Karpas-422 (cell line): Measurements from ENCODE around the gene ACTL8. TPM values are rescaled to one million over a fixed set of nuclear protein-coding genes. Genes with fewer than 3 reads are reported as not detected.

Experiments
- DNase-seq: peaks from one replicate; pipeline ENCODE4 v3.0.0-alpha.2; 2015
- H2AFZ ChIP-seq: fragments of 200-600 bp; sonication (generic); 2 replicates; pipeline ENCODE4 v1.6.1; 2014; ENCODE audit warnings: antibody characterized with exemption, low read length, mixed read lengths
- H3K27ac ChIP-seq: fragments of 200-600 bp; sonication (generic); 2 replicates; pipeline ENCODE4 v1.5.1; 2014; ENCODE audit warnings: mild to moderate bottlenecking, low read length, moderate library complexity
- H3K27me3 ChIP-seq: fragments of 200-600 bp; sonication (generic); 2 replicates; pipeline ENCODE4 v1.6.1; 2014; ENCODE audit warnings: low read length, mixed read lengths
- H3K36me3 ChIP-seq: fragments of 200-600 bp; sonication (generic); 2 replicates; pipeline ENCODE4 v1.6.1; 2014; ENCODE audit warnings: low read length, mixed read lengths; ENCODE audit not compliant: insufficient read depth
- H3K4me1 ChIP-seq: fragments of 200-600 bp; sonication (generic); 2 replicates; pipeline ENCODE4 v1.6.1; 2014; ENCODE audit warnings: mild to moderate bottlenecking, low read length, mixed read lengths
- H3K4me2 ChIP-seq: fragments of 200-600 bp; sonication (generic); 2 replicates; pipeline ENCODE4 v1.6.1; 2014; ENCODE audit warnings: low read length, low read depth, mild to moderate bottlenecking; ENCODE audit not compliant: poor library complexity, severe bottlenecking
- H3K4me3 ChIP-seq: fragments of 200-600 bp; sonication (generic); 2 replicates; pipeline ENCODE4 v1.5.1; 2014; ENCODE audit warnings: mild to moderate bottlenecking, antibody characterized with exemption, low read length, mixed read lengths
- H3K79me2 ChIP-seq: fragments of 200-600 bp; sonication (generic); 2 replicates; pipeline ENCODE4 v1.6.1; 2014; ENCODE audit warnings: mild to moderate bottlenecking, low read length, mixed read lengths
- H3K9ac ChIP-seq: fragments of 200-600 bp; sonication (generic); 2 replicates; pipeline ENCODE4 v1.6.0; 2014; ENCODE audit warnings: low read length
- H3K9me2 ChIP-seq: fragments of 200-600 bp; sonication (generic), shearing (Covaris generic); replicated peaks from 2 replicates; pipeline ENCODE4 v1.6.0; 2014; ENCODE audit warnings: mild to moderate bottlenecking, low read length, moderate library complexity; ENCODE audit not compliant: insufficient read depth
- H3K9me3 ChIP-seq: fragments of 300-700, 200-600 bp; sonication (generic); 2 replicates; pipeline ENCODE4 v1.6.1; 2014; ENCODE audit warnings: low read length, mixed read lengths
- H4K20me1 ChIP-seq: fragments of 200-600 bp; sonication (generic); 2 replicates; pipeline ENCODE4 v1.6.1; 2014; ENCODE audit warnings: mild to moderate bottlenecking, antibody characterized with exemption, low read length, low read depth; ENCODE audit not compliant: insufficient read depth
- total RNA-seq: library from RNA; depleted of rRNA; stranded (reverse); fragments of >200 nt; shearing (Covaris generic); gene quantifications from 2 replicates; pipeline ENCODE4 v1.2.3, GENCODE V29; 2014; ENCODE audit warnings: low replicate concordance

Gene ACTL8
- total RNA-seq, 1 experiment from 2014 or later: not detected

DNA sequence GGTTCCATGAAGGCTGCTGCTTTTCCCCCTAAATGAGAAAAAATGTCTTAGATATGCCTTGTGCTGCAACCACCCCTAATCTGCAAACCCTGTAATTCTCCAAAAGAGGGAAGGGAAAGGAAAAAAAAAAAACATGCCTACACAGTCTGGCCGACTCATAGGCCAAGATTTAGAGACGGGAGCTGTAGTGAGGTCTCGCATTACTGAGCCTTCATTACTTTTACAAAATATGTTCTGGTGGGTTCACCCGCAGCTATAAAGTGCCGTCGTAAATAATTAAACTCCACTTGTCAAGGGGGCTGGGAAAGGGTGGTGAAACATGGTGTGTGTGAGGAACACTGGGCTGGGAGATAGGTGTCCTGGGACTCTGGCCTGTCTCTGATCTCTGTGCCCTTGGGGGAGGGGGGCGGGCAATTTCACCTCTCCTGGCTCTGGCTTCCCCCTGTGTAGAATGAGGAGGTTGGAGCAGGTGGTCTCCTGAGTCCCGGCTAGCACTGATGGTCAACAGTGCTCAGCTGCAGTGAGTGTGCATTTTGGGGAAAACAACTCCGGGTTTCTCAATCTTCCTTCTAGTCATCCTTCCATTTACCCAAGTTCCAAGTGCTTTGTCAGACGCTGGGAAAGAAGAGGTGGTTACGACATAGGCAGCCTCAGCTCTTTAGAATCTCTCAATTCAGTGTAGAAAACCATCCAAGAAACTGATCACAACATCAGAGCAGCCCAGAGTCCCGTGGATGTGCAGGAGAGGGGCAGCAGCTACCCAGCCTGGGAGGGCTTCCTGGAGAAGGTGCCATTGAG is 82.3 kb downstream of the ACTL8 start:
- H3K4me1 ChIP-seq: no peaks in the 10 kb centered on the region
- no peak overlapping the region for H3K4me3 ChIP-seq
- no peaks in the 10 kb centered on the region for H4K20me1 ChIP-seq
- H3K4me2 ChIP-seq: no peak overlapping the region
- no peak overlapping the region for H3K27ac ChIP-seq
- DNase-seq: no peak
- H3K27me3 ChIP-seq: no peaks in the 10 kb centered on the region
- no peaks in the 10 kb centered on the region for H3K79me2 ChIP-seq
- no peaks in the 10 kb centered on the region for H3K9me3 ChIP-seq
- H3K9me2 ChIP-seq: no peaks in the 10 kb centered on the region
- H3K9ac ChIP-seq: no peak overlapping the region
- H3K36me3 ChIP-seq: no peaks in the 10 kb centered on the region
- no peak overlapping the region for H2AFZ ChIP-seq

DNA sequence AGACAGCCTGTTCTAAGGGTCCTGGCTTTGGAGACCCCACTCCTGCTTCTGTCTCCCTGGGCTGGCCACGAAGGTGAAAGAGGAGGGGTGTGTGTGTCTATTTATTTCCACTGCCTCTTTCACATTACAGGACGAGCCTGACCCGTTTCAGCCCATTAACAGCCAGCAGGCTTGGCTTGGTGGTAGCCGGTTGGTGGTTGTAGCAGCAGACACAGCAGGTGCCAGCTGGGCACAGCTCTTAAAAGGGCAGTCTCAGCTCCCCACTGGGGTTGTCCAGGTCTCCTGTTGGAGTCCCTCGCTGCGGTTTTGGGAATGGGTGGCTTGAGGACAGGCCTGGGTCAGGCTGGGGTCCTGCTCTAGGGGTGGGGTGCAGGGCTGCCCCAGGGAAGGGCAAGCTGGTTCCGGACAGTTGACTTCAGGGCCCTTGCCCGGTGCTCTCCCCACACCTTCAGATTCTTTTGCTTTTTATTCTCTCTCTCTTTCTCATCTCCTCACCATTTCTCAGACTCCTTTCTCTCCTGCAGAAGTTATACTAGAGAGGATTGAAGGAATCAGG is 84.6 kb downstream of the ACTL8 start:
- no peak overlapping the region for H3K4me3 ChIP-seq
- H3K27ac ChIP-seq: no peak overlapping the region
- no peak overlapping the region for H3K9ac ChIP-seq
- no peaks in the 10 kb centered on the region for H3K27me3 ChIP-seq
- no peaks in the 10 kb centered on the region for H3K4me1 ChIP-seq
- H3K79me2 ChIP-seq: no peaks in the 10 kb centered on the region
- no peaks in the 10 kb centered on the region for H4K20me1 ChIP-seq
- no peak for DNase-seq
- no peaks in the 10 kb centered on the region for H3K9me3 ChIP-seq
- no peak overlapping the region for H2AFZ ChIP-seq
- H3K36me3 ChIP-seq: no peaks in the 10 kb centered on the region
- H3K4me2 ChIP-seq: no peak overlapping the region
- no peaks in the 10 kb centered on the region for H3K9me2 ChIP-seq

DNA sequence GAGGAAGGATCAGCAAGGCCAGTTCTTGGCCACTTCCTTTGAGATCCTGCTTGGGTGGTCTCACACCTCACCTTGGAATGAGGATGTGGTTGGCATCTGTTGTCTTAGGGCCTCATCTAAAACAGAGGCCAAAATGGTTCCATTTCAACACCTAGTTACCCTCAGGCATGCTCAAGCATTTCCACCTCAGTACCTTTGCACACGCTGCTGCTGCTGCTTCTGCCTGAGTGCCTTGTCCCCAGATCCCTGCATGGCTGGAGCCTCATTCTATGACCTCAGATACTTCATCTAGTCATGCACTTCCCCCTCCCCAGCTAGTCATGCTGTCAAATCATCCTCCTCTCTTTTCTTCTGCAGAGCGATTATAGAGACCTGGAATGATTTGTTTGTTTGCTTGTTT is 86.8 kb downstream of the ACTL8 start:
- H3K9me3 ChIP-seq: no peaks in the 10 kb centered on the region
- no peaks in the 10 kb centered on the region for H3K9me2 ChIP-seq
- H3K9ac ChIP-seq: no peak overlapping the region
- H2AFZ ChIP-seq: no peak overlapping the region
- no peaks in the 10 kb centered on the region for H3K79me2 ChIP-seq
- H3K4me3 ChIP-seq: no peak overlapping the region
- H3K27me3 ChIP-seq: no peaks in the 10 kb centered on the region
- DNase-seq: no peak
- no peaks in the 10 kb centered on the region for H3K36me3 ChIP-seq
- H3K4me1 ChIP-seq: no peaks in the 10 kb centered on the region
- no peaks in the 10 kb centered on the region for H4K20me1 ChIP-seq
- H3K27ac ChIP-seq: no peak overlapping the region
- no peak overlapping the region for H3K4me2 ChIP-seq

DNA sequence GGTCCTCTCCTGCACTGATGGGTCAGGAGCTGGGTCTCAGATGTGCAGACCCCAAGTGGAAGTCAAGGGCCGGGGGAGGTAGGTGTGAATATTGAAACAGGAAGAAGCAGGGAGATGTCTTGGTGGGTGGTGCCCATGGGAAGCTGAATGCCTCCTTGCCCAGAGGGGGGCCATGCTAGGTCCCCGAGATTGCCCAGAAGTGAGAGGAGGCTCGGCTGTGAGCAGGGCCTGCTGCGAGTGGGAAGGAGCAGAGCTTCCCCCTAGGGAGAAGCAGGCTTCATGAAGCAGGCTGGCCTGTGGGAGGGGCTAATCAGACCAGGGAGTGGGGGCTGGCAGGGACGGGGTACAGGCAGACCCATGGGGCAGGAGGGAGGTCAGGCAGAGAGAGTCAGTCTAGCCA is 87.6 kb downstream of the ACTL8 start:
- H3K79me2 ChIP-seq: no peaks in the 10 kb centered on the region
- H3K4me2 ChIP-seq: no peak overlapping the region
- no peaks in the 10 kb centered on the region for H3K36me3 ChIP-seq
- H4K20me1 ChIP-seq: no peaks in the 10 kb centered on the region
- no peak overlapping the region for H3K9ac ChIP-seq
- H3K9me3 ChIP-seq: no peaks in the 10 kb centered on the region
- H3K27me3 ChIP-seq: no peaks in the 10 kb centered on the region
- no peaks in the 10 kb centered on the region for H3K4me1 ChIP-seq
- no peaks in the 10 kb centered on the region for H3K9me2 ChIP-seq
- H3K4me3 ChIP-seq: no peak overlapping the region
- no peak for DNase-seq
- no peak overlapping the region for H2AFZ ChIP-seq
- H3K27ac ChIP-seq: no peak overlapping the region

DNA sequence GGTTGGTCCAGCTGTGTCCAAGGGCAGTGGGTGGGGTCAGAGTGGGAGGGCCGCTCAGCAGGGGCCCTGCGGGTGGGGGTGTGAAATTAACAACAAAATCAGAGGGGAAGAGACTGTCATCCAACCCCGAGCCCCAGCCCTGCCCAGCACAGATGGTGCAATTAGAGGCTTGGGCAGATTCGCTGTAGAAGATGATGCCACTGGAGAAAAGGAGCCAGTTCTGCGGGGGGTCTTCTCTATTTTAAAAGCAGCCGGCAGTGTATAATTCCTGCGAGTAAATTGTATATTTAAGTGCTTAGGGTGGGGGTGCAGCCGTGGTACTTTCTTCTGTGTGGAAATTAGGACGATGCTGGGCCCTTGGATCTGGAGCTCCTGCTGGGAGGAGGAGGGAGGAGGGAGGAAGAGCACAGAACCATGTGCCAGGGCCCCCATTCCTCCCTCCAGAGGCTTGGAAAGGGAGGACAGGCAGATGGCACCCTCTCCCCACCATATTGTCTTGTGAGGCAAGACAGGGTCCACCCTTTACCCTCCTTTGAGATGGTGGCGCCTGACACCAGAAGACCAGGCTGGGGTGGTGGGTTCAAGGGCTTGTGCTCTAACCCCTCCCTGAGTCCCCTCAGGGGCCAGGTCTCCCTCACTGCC is 89.2 kb downstream of the ACTL8 start:
- H3K9me3 ChIP-seq: no peaks in the 10 kb centered on the region
- H4K20me1 ChIP-seq: no peaks in the 10 kb centered on the region
- H2AFZ ChIP-seq: no peak overlapping the region
- H3K4me3 ChIP-seq: no peak overlapping the region
- H3K4me1 ChIP-seq: no peaks in the 10 kb centered on the region
- DNase-seq: no peak
- H3K9me2 ChIP-seq: no peaks in the 10 kb centered on the region
- no peaks in the 10 kb centered on the region for H3K79me2 ChIP-seq
- no peak overlapping the region for H3K27ac ChIP-seq
- H3K36me3 ChIP-seq: no peaks in the 10 kb centered on the region
- H3K9ac ChIP-seq: no peak overlapping the region
- H3K4me2 ChIP-seq: no peak overlapping the region
- no peaks in the 10 kb centered on the region for H3K27me3 ChIP-seq

DNA sequence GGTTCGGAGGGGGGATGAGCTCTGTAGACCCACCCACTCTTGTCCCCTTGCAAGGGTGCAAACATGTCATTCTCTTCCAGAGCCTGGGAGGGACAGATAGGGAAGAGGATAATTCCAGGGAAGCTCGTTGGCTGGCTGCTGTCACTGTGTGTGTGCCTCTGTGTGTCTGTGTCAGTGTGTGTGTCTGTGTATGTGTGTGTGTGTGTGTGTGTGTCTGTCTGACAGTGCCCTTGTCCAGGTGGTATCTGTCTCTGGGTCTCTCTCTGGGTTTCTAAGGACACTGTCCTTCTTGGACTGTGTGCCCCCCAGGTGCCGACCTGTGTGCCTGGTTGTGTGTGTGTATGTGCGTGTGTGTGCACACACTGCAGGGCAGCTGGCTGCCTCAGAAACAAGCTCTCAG is 90.5 kb downstream of the ACTL8 start:
- Histone ChIP-seq H3K9ac (no peak overlapping the region), H3K9me2 (no peaks in the 10 kb centered on the region), H3K27ac (no peak overlapping the region), H3K79me2 (no peaks in the 10 kb centered on the region), H2AFZ (no peak overlapping the region), H3K4me3 (no peak overlapping the region), H4K20me1 (no peaks in the 10 kb centered on the region), H3K36me3 (no peaks in the 10 kb centered on the region), H3K4me1 (no peaks in the 10 kb centered on the region), H3K27me3 (no peaks in the 10 kb centered on the region), H3K9me3 (no peaks in the 10 kb centered on the region), H3K4me2 (no peak overlapping the region)
- no peak for DNase-seq

DNA sequence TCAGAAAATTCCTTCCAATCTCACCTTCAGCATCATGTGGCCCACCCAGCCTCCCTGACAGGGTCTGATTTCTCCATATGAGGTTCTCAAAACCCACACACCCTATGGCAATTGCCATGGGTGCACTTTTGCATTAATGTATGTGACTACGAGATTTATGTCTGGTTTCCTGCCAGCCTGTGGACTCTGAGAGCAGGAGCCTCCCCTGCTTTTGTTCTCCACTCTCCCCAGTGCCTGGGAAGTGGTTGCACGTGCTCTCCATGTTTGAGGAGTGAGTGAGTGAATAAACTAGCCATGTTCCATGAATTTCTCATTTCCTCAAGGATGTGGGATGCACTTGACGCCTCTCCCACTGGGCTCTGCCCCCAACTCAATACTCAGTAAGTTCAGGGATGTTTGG is 91.2 kb downstream of the ACTL8 start:
- no peaks in the 10 kb centered on the region for H3K4me1 ChIP-seq

DNA sequence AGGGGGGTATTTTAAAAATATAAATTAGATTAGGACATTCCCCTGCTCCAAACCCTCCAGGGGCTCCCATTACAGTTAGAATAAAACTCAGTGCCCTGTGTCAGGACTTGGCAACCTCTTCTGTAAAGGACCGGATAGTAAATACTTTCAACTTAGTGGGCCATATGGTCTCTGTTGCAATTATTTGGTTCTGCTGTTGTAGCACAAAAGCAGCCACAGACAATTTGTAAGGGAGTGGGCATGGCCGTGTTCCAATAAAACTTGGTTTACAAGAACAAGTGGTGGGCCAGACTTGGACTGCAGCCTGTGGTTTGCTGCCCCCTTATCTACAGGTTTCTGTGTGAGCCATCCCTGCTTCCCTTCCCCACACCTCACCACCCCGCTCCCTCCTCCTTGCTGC is 92.0 kb downstream of the ACTL8 start:
- no peaks in the 10 kb centered on the region for H3K27me3 ChIP-seq
- DNase-seq: no peak
- no peak overlapping the region for H2AFZ ChIP-seq
- no peak overlapping the region for H3K9ac ChIP-seq
- H3K4me1 ChIP-seq: no peaks in the 10 kb centered on the region
- H4K20me1 ChIP-seq: no peaks in the 10 kb centered on the region
- H3K9me3 ChIP-seq: no peaks in the 10 kb centered on the region
- no peaks in the 10 kb centered on the region for H3K36me3 ChIP-seq
- H3K27ac ChIP-seq: no peak overlapping the region
- H3K4me2 ChIP-seq: no peak overlapping the region
- no peak overlapping the region for H3K4me3 ChIP-seq
- H3K9me2 ChIP-seq: no peaks in the 10 kb centered on the region
- no peaks in the 10 kb centered on the region for H3K79me2 ChIP-seq

More for the DNA sequence above, 91.2 kb downstream of the ACTL8 start:
- Histone ChIP-seq H3K4me3 (no peak overlapping the region), H3K27me3 (no peaks in the 10 kb centered on the region), H2AFZ (no peak overlapping the region), H3K9me2 (no peaks in the 10 kb centered on the region), H3K4me2 (no peak overlapping the region), H4K20me1 (no peaks in the 10 kb centered on the region), H3K9ac (no peak overlapping the region), H3K36me3 (no peaks in the 10 kb centered on the region), H3K9me3 (no peaks in the 10 kb centered on the region), H3K27ac (no peak overlapping the region), H3K79me2 (no peaks in the 10 kb centered on the region)
- no peak for DNase-seq
